SK-N-SH treated with all-trans-retinoic acid at 6 μM for 48 hours (cell line): ENCODE measurements around the gene INSYN2B.

Experiments used
- ATAC-seq: fragments of 200-7000 bp; cut with Tn5 transposase; 3 replicates; pipeline ENCODE4 v1.9.1; 2020; ENCODE audit warnings: mild to moderate bottlenecking, moderate library complexity
- ARNTL ChIP-seq: fragments of 450-650 bp; formaldehyde crosslinking; IDR thresholded peaks from 2 replicates; pipeline ENCODE4 v1.5.0; 2020; ENCODE audit warnings: low read depth, mild to moderate bottlenecking, moderate library complexity, borderline replicate concordance
- BACH2 ChIP-seq: fragments of 250-450 bp; sonication (Bioruptor Pico); IDR thresholded peaks from 2 replicates; pipeline ENCODE4 v1.9.0; 2021; ENCODE audit warnings: mild to moderate bottlenecking, borderline replicate concordance
- CSDC2 ChIP-seq: fragments of 250-450 bp; sonication (Bioruptor Pico); IDR thresholded peaks from 2 replicates; pipeline ENCODE4 v1.5.0; 2020; ENCODE audit warnings: mild to moderate bottlenecking, moderate library complexity
- ESRRG ChIP-seq: fragments of 250-450 bp; sonication (Bioruptor Pico); IDR thresholded peaks from 2 replicates; pipeline ENCODE4 v1.6.1; 2021; ENCODE audit warnings: mild to moderate bottlenecking
- GLIS3 ChIP-seq: fragments of 250-450 bp; sonication (Bioruptor Pico); IDR thresholded peaks from 2 replicates; pipeline ENCODE4 v1.5.0; 2020; ENCODE audit warnings: mild to moderate bottlenecking, moderate library complexity
- ISL1 ChIP-seq: fragments of 250-450 bp; sonication (Bioruptor Pico); IDR thresholded peaks from 2 replicates; pipeline ENCODE4 v2.1.2; 2022; ENCODE audit warnings: mild to moderate bottlenecking, moderate library complexity
- OSR1 ChIP-seq: fragments of 250-450 bp; sonication (Bioruptor Pico); IDR thresholded peaks from 2 replicates; pipeline ENCODE4 v1.8.0; 2022; ENCODE audit warnings: moderate library complexity, mild to moderate bottlenecking, inconsistent platforms
- PPARA ChIP-seq: fragments of 250-450 bp; sonication (Bioruptor Pico); IDR thresholded peaks from 2 replicates; pipeline ENCODE4 v1.5.0; 2020; ENCODE audit warnings: mild to moderate bottlenecking, borderline replicate concordance
- RARB ChIP-seq: fragments of 250-450 bp; sonication (Bioruptor Pico); IDR thresholded peaks from 2 replicates; pipeline ENCODE4 v1.8.0; 2021; ENCODE audit warnings: mild to moderate bottlenecking, moderate library complexity
- TCF4 ChIP-seq: fragments of 250-450 bp; sonication (Bioruptor Pico); IDR thresholded peaks from 2 replicates; pipeline ENCODE4 v1.8.0; 2021; ENCODE audit warnings: mild to moderate bottlenecking, moderate library complexity, borderline replicate concordance
- ZC3H10 ChIP-seq: fragments of 250-450 bp; sonication (Bioruptor Pico); IDR thresholded peaks from 2 replicates; pipeline ENCODE4 v1.5.1; 2021; ENCODE audit warnings: mild to moderate bottlenecking, moderate library complexity
- ZFP3 ChIP-seq: fragments of 250-450 bp; sonication (Bioruptor Pico); IDR thresholded peaks from 2 replicates; pipeline ENCODE4 v1.5.0; 2020; ENCODE audit warnings: mild to moderate bottlenecking, moderate library complexity
- ZFP30 ChIP-seq: fragments of 450-650 bp; formaldehyde crosslinking; IDR thresholded peaks from 2 replicates; pipeline ENCODE4 v1.5.0; 2022; ENCODE audit warnings: mild to moderate bottlenecking, moderate library complexity
- ZNF565 ChIP-seq: fragments of 450-650 bp; formaldehyde crosslinking; conservative IDR thresholded peaks from 2 replicates; pipeline ENCODE4 v1.5.0; 2020; ENCODE audit warnings: low read depth, mild to moderate bottlenecking, moderate library complexity
- ZNF70 ChIP-seq: fragments of 450-650 bp; formaldehyde crosslinking; IDR thresholded peaks from 2 replicates; pipeline ENCODE4 v1.5.0; 2020; ENCODE audit warnings: mild to moderate bottlenecking, moderate library complexity
- TF ChIP-seq, protein P1 (sequence below): fragments of 250-450 bp; sonication (Bioruptor Pico); IDR thresholded peaks from 2 replicates; pipeline ENCODE4 v1.5.1; 2020; ENCODE audit warnings: low read depth, mild to moderate bottlenecking, moderate library complexity
- TF ChIP-seq, protein P2 (sequence below): fragments of 250-450 bp; sonication (Bioruptor Pico); IDR thresholded peaks from 2 replicates; pipeline ENCODE4 v1.8.0; 2020; ENCODE audit warnings: mild to moderate bottlenecking, moderate library complexity, borderline replicate concordance
- TF ChIP-seq, protein P3 (sequence below): fragments of 250-450 bp; sonication (Bioruptor Pico); IDR thresholded peaks from 2 replicates; pipeline ENCODE4 v1.8.0; 2021; ENCODE audit warnings: low read depth, mild to moderate bottlenecking, moderate library complexity, borderline replicate concordance
- TF ChIP-seq, protein P4 (sequence below): fragments of 250-450 bp; sonication (Bioruptor Pico); IDR thresholded peaks from 2 replicates; pipeline ENCODE4 v1.5.1; 2021; ENCODE audit warnings: mild to moderate bottlenecking, moderate library complexity
- TF ChIP-seq, protein P5 (sequence below): fragments of 250-450 bp; sonication (Bioruptor Pico); IDR thresholded peaks from 2 replicates; pipeline ENCODE4 v1.5.0; 2020; ENCODE audit warnings: mild to moderate bottlenecking, moderate library complexity

INSYN2B gene

DNA sequence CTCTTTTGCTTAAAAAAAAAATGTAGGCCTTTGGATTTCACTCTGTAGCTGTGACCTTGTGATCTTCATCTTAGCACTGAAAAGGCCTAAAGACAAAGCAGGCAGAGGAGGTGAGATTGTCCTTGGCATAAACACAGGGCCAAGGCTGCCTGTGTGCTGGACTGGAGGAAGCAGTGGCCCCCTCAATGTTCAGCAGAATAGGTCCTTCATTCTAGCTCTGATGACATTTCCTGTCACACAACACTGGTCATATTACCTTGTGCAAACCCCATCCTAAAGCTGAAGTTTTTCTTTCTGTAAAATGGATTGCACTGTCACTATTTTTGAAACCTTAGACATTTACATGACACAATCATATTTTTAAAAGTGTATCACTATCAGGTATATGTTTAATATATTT, 147.4 kb downstream of the INSYN2B start:
- ATAC-seq = no peak
- no peak for TF ChIP-seq ZFP30 (CRISPR knock-in tag)
- no peak for TF ChIP-seq ZNF565
- no peak for TF ChIP-seq GLIS3
- no peak for TF ChIP-seq RARB (CRISPR knock-in tag)
- TF ChIP-seq ZNF70 (CRISPR knock-in tag) = no peak
- TF ChIP-seq ISL1 (CRISPR knock-in tag) = no peak
- TF ChIP-seq, protein P1, sequence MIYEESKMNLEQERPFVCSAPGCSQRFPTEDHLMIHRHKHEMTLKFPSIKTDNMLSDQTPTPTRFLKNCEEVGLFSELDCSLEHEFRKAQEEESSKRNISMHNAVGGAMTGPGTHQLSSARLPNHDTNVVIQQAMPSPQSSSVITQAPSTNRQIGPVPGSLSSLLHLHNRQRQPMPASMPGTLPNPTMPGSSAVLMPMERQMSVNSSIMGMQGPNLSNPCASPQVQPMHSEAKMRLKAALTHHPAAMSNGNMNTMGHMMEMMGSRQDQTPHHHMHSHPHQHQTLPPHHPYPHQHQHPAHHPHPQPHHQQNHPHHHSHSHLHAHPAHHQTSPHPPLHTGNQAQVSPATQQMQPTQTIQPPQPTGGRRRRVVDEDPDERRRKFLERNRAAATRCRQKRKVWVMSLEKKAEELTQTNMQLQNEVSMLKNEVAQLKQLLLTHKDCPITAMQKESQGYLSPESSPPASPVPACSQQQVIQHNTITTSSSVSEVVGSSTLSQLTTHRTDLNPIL (CRISPR knock-in tag) = no peak
- no peak for TF ChIP-seq BACH2 (CRISPR knock-in tag)
- TF ChIP-seq, protein P2, sequence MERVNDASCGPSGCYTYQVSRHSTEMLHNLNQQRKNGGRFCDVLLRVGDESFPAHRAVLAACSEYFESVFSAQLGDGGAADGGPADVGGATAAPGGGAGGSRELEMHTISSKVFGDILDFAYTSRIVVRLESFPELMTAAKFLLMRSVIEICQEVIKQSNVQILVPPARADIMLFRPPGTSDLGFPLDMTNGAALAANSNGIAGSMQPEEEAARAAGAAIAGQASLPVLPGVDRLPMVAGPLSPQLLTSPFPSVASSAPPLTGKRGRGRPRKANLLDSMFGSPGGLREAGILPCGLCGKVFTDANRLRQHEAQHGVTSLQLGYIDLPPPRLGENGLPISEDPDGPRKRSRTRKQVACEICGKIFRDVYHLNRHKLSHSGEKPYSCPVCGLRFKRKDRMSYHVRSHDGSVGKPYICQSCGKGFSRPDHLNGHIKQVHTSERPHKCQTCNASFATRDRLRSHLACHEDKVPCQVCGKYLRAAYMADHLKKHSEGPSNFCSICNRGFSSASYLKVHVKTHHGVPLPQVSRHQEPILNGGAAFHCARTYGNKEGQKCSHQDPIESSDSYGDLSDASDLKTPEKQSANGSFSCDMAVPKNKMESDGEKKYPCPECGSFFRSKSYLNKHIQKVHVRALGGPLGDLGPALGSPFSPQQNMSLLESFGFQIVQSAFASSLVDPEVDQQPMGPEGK = no peak
- TF ChIP-seq OSR1 (CRISPR knock-in tag) = no peak
- TF ChIP-seq, protein P3, sequence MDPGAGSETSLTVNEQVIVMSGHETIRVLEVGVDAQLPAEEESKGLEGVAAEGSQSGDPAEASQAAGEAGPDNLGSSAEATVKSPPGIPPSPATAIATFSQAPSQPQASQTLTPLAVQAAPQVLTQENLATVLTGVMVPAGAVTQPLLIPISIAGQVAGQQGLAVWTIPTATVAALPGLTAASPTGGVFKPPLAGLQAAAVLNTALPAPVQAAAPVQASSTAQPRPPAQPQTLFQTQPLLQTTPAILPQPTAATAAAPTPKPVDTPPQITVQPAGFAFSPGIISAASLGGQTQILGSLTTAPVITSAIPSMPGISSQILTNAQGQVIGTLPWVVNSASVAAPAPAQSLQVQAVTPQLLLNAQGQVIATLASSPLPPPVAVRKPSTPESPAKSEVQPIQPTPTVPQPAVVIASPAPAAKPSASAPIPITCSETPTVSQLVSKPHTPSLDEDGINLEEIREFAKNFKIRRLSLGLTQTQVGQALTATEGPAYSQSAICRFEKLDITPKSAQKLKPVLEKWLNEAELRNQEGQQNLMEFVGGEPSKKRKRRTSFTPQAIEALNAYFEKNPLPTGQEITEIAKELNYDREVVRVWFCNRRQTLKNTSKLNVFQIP (CRISPR knock-in tag) = no peak
- no peak for TF ChIP-seq PPARA (CRISPR knock-in tag)
- TF ChIP-seq, all 23 proteins: peak for 0

DNA sequence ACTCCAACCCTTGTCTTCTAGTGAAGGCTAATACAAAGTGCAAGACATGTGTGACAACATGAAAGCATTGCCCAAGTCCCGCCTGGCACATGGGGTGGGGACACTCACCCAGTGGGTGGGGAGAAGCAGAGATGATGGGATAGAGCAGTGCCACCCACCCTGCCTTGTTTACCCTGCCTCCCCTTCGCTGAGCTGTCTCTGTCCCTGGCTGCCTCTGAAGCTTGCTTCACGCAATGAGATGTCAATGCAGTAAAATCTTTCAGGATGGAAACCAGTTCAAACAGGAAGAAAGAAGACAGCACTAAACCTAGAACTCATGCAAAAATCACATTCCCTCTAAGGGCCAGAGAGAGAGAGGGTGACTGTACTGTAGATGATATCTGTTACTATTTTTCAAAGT, 148.0 kb downstream of the INSYN2B start:
- ATAC-seq = no peak
- TF ChIP-seq TCF4 (CRISPR knock-in tag) (no peak), OSR1 (CRISPR knock-in tag) (no peak)
- TF ChIP-seq, protein P3 (CRISPR knock-in tag) = no peak

DNA sequence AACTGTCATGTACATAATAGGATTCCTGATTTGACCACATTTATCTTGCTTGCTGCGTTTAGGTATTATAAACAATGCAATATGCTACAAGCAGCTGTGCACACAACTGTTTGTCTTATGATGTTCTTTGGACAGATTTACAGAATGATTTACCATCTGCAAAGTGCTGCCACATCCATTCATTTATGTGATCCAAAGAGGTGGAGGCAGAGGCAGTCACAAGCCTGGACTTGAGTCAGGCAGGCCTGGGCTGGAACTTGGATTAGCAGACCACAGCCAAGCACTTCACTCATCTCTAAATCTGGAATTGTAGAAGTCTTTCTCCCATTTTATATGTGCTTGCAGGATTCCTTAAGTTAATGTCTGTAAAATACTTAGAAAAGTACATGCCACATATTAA, 149.0 kb downstream of the INSYN2B start:
- no peak for TF ChIP-seq ARNTL (CRISPR knock-in tag)
- no peak for ATAC-seq

DNA sequence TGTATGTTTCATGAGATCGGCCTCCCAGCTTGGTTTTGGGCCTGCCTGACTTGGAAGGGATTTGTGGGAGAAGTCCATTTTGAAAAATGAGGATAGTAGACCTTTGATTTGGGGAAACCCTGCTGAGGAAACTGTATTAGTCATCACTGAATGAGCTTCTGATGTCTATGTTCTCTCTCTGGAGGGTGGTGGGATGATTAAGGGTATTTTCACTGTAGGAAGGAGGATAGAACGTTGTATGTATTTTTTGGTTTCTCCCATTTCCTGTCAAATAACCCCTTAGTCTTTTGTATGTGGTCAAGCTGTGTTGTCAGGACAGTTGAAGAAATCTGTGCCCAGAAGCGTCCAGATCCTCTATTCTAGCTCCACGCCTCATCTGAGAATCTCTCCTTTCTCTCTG, 151.9 kb downstream of the INSYN2B start:
- no peak for ATAC-seq
- TF ChIP-seq, protein P4, sequence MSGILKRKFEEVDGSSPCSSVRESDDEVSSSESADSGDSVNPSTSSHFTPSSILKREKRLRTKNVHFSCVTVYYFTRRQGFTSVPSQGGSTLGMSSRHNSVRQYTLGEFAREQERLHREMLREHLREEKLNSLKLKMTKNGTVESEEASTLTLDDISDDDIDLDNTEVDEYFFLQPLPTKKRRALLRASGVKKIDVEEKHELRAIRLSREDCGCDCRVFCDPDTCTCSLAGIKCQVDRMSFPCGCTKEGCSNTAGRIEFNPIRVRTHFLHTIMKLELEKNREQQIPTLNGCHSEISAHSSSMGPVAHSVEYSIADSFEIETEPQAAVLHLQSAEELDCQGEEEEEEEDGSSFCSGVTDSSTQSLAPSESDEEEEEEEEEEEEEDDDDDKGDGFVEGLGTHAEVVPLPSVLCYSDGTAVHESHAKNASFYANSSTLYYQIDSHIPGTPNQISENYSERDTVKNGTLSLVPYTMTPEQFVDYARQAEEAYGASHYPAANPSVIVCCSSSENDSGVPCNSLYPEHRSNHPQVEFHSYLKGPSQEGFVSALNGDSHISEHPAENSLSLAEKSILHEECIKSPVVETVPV = no peak
- no peak for TF ChIP-seq GLIS3
- no peak for TF ChIP-seq ZNF70 (CRISPR knock-in tag)
- no peak for TF ChIP-seq ZFP3 (CRISPR knock-in tag)
- TF ChIP-seq ISL1 (CRISPR knock-in tag) = no peak
- no peak for TF ChIP-seq ARNTL (CRISPR knock-in tag)
- no peak for TF ChIP-seq OSR1 (CRISPR knock-in tag)
- TF ChIP-seq BACH2 (CRISPR knock-in tag) = no peak
- TF ChIP-seq ZC3H10 (CRISPR knock-in tag) = no peak
- TF ChIP-seq, protein P5, sequence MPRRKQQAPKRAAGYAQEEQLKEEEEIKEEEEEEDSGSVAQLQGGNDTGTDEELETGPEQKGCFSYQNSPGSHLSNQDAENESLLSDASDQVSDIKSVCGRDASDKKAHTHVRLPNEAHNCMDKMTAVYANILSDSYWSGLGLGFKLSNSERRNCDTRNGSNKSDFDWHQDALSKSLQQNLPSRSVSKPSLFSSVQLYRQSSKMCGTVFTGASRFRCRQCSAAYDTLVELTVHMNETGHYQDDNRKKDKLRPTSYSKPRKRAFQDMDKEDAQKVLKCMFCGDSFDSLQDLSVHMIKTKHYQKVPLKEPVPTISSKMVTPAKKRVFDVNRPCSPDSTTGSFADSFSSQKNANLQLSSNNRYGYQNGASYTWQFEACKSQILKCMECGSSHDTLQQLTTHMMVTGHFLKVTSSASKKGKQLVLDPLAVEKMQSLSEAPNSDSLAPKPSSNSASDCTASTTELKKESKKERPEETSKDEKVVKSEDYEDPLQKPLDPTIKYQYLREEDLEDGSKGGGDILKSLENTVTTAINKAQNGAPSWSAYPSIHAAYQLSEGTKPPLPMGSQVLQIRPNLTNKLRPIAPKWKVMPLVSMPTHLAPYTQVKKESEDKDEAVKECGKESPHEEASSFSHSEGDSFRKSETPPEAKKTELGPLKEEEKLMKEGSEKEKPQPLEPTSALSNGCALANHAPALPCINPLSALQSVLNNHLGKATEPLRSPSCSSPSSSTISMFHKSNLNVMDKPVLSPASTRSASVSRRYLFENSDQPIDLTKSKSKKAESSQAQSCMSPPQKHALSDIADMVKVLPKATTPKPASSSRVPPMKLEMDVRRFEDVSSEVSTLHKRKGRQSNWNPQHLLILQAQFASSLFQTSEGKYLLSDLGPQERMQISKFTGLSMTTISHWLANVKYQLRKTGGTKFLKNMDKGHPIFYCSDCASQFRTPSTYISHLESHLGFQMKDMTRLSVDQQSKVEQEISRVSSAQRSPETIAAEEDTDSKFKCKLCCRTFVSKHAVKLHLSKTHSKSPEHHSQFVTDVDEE = no peak
- TF ChIP-seq, protein P3 (CRISPR knock-in tag) = no peak
- no peak for TF ChIP-seq ZNF565
- no peak for TF ChIP-seq RARB (CRISPR knock-in tag)
- TF ChIP-seq CSDC2 (CRISPR knock-in tag) = no peak
- no peak for TF ChIP-seq PPARA (CRISPR knock-in tag)
- TF ChIP-seq, protein P2 = no peak
- TF ChIP-seq ESRRG (CRISPR knock-in tag) = no peak
- no peak for TF ChIP-seq TCF4 (CRISPR knock-in tag)
